ENCODE results near the gene PRRT1B. TPM values are rescaled to one million over a fixed set of nuclear protein-coding genes. Genes with fewer than 3 reads are reported as not detected.
"Not testable (repeated sequence)": the region's sequence is repeated elsewhere in the genome, so short reads cannot be mapped to it uniquely, and the experiment has no call there.

PRRT1B gene
- total RNA-seq, 4 donors from 2014 or later: 1.6 to 12.3 (median 5.7) TPM; not detected in 1

- Histone ChIP-seq H3K27ac (no peak overlapping the region), H3K4me1 (no peaks in the 10 kb centered on the region), H3K36me3 (peaks cover 0 to 36% (median 12%) of the 10 kb centered on the region in 4 donors), H3K9me3 (no peaks in the 10 kb centered on the region), H3K27me3 (no peaks in the 10 kb centered on the region), H3K4me3 (no peak overlapping the region)
- in situ Hi-C loops (cut with MboI; ENCODE audit: low pct_ligation_motif_present in 1 of 4, low pct_unique_long_range_greater_than_20kb in 1 of 4, low sequenced_read_pairs in 3 of 4): no loop called here
- DNase-seq: no peak
- TF ChIP-seq, protein P1, sequence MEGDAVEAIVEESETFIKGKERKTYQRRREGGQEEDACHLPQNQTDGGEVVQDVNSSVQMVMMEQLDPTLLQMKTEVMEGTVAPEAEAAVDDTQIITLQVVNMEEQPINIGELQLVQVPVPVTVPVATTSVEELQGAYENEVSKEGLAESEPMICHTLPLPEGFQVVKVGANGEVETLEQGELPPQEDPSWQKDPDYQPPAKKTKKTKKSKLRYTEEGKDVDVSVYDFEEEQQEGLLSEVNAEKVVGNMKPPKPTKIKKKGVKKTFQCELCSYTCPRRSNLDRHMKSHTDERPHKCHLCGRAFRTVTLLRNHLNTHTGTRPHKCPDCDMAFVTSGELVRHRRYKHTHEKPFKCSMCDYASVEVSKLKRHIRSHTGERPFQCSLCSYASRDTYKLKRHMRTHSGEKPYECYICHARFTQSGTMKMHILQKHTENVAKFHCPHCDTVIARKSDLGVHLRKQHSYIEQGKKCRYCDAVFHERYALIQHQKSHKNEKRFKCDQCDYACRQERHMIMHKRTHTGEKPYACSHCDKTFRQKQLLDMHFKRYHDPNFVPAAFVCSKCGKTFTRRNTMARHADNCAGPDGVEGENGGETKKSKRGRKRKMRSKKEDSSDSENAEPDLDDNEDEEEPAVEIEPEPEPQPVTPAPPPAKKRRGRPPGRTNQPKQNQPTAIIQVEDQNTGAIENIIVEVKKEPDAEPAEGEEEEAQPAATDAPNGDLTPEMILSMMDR (IDR thresholded peaks at IDR 0.05): no peak
- no peak for TF ChIP-seq POLR2A (IDR thresholded peaks at IDR 0.05)
- TF ChIP-seq EP300 (IDR thresholded peaks at IDR 0.05; ENCODE audit: low read depth): no peak
- no peak for TF ChIP-seq POLR2AphosphoS5 (IDR thresholded peaks at IDR 0.05)
- intact Hi-C loops (cut with DNase I; ENCODE audit: low total_unique reads): no loop called here
- WGBS, 2 donors (ENCODE audit: low coverage in 1 of 2): 88 to 100% methylated on average over 1 to 15 of the region's 15 CpGs
These were observed 32.1 kb upstream of the PRRT1B start for GRCh38 chr9:131513177-131513576.

- WGBS, 2 donors (ENCODE audit: low coverage in 1 of 2): 82 to 89% methylated on average over 5 to 7 of the region's 12 CpGs
- H3K4me3 ChIP-seq; in situ Hi-C loops (cut with MboI; ENCODE audit: low pct_ligation_motif_present in 1 of 4, low pct_unique_long_range_greater_than_20kb in 1 of 4, low sequenced_read_pairs in 3 of 4); H3K4me1 ChIP-seq; H3K27me3 ChIP-seq; H3K9me3 ChIP-seq; H3K27ac ChIP-seq; intact Hi-C loops (cut with DNase I; ENCODE audit: low total_unique reads); DNase-seq: not testable (repeated sequence)
- peaks cover 0 to 50% (median 18%) of the 10 kb centered on the region in 4 donors for H3K36me3 ChIP-seq
These were observed 29.7 kb upstream of the PRRT1B start for GRCh38 chr9:131515559-131516031.

GRCh38 chr9:131516100-131516499 is 29.2 kb upstream of the PRRT1B start:
- intact Hi-C loops (cut with DNase I; ENCODE audit: low total_unique reads): no loop called here
- no peak overlapping the region for H3K4me3 ChIP-seq
- H3K9me3 ChIP-seq: no peaks in the 10 kb centered on the region
- no peaks in the 10 kb centered on the region for H3K4me1 ChIP-seq
- no peak for TF ChIP-seq EP300 (IDR thresholded peaks at IDR 0.05; ENCODE audit: low read depth)
- no peak for TF ChIP-seq POLR2AphosphoS5 (IDR thresholded peaks at IDR 0.05)
- TF ChIP-seq, protein P1 (IDR thresholded peaks at IDR 0.05): no peak
- no peak for TF ChIP-seq POLR2A (IDR thresholded peaks at IDR 0.05)
- no peak overlapping the region for H3K27ac ChIP-seq
- H3K36me3 ChIP-seq: peaks cover 0 to 46% (median 18%) of the 10 kb centered on the region in 4 donors
- WGBS, 2 donors (ENCODE audit: low coverage in 1 of 2): 78 to 82% methylated on average over 13 to 15 of the region's 15 CpGs
- in situ Hi-C loops (cut with MboI; ENCODE audit: low pct_ligation_motif_present in 1 of 4, low pct_unique_long_range_greater_than_20kb in 1 of 4, low sequenced_read_pairs in 3 of 4): no loop called here
- no peak for DNase-seq
- H3K27me3 ChIP-seq: no peaks in the 10 kb centered on the region

DNA sequence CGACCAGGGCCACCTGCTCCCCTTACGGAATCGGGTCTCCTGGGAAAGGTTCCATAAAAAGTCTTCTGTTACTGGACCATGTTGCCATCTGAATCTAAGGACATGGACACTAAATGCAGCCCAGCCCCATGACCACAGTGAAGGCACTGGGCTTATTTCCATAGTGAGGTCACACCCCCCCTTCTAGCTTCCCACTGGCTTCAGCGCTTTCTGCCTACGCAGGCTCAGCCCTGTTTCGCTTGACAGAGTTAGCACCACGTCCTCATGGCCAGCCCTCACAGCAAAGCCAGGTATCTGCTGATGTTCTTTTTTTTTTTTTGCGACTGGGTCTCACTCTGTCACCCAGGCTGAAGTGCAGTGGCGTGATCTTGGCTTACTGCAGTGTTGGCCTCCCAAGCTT is 28.4 kb upstream of the PRRT1B start:
- intact Hi-C loops (cut with DNase I; ENCODE audit: low total_unique reads) (no loop called here), in situ Hi-C loops (cut with MboI; ENCODE audit: low pct_ligation_motif_present in 1 of 4, low pct_unique_long_range_greater_than_20kb in 1 of 4, low sequenced_read_pairs in 3 of 4) (no loop called here)
- no peak for DNase-seq
- Histone ChIP-seq H3K27me3 (no peaks in the 10 kb centered on the region), H3K4me3 (no peak overlapping the region), H3K9me3 (no peaks in the 10 kb centered on the region), H3K36me3 (peaks cover 0 to 42% (median 14%) of the 10 kb centered on the region in 4 donors), H3K27ac (no peak overlapping the region), H3K4me1 (no peaks in the 10 kb centered on the region)
- WGBS, 2 donors (ENCODE audit: low coverage in 1 of 2): 87 to 99% methylated on average over 6 to 9 of the region's 9 CpGs
- TF ChIP-seq POLR2AphosphoS5 (IDR thresholded peaks at IDR 0.05) (no peak), EP300 (IDR thresholded peaks at IDR 0.05; ENCODE audit: low read depth) (no peak), POLR2A (IDR thresholded peaks at IDR 0.05) (no peak)
- TF ChIP-seq, protein P1 (IDR thresholded peaks at IDR 0.05): no peak

DNA sequence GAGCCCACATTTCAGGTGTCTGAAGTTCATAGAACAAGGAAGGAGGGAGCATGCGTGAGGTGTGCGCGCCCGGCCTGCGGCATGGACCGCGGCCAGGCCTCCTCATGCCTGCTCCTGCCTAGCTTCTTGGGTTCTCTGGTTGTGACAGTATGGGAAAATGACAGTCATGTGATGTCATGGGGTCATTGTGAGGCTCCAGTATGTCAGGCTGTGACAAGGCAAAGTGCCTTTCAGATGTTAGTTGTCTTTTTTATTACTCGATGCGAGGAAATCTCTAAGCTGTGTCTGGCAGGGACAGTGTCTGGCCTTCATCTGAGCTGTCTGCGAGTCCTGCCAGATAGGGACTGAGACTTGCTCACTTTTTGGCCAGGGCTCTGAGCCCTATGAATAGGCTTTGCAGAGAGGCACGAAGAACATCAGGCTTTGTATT is 27.5 kb upstream of the PRRT1B start:
- 91% methylated on average over 11 of the region's 11 CpGs; no CpG with 5 or more reads in 1 of the 2 donors for WGBS, 2 donors (ENCODE audit: low coverage in 1 of 2)
- peak overlapping the region in 3 of 4 donors; percentile 32 to 68 (median 40) for H3K27ac ChIP-seq

More for the DNA sequence above, 27.5 kb upstream of the PRRT1B start:
- peaks cover 0 to 40% (median 14%) of the 10 kb centered on the region in 4 donors for H3K36me3 ChIP-seq
- no peaks in the 10 kb centered on the region for H3K27me3 ChIP-seq
- no peaks in the 10 kb centered on the region for H3K9me3 ChIP-seq
- intact Hi-C loops (cut with DNase I; ENCODE audit: low total_unique reads): no loop called here
- no peaks in the 10 kb centered on the region for H3K4me1 ChIP-seq
- no peak overlapping the region for H3K4me3 ChIP-seq
- in situ Hi-C loops (cut with MboI; ENCODE audit: low pct_ligation_motif_present in 1 of 4, low pct_unique_long_range_greater_than_20kb in 1 of 4, low sequenced_read_pairs in 3 of 4): no loop called here
- TF ChIP-seq POLR2A (IDR thresholded peaks at IDR 0.05) (no peak), EP300 (IDR thresholded peaks at IDR 0.05; ENCODE audit: low read depth) (peak; percentile 25), POLR2AphosphoS5 (IDR thresholded peaks at IDR 0.05) (peak; percentile 62 to 89 (median 73))
- TF ChIP-seq, protein P1 (IDR thresholded peaks at IDR 0.05): no peak
- DNase-seq: no peak

Data from transverse colon (tissue), 4 donors.